H1 (cell line): ENCODE measurements around the gene RHOB. TPM values are rescaled to one million over a fixed set of nuclear protein-coding genes. Genes with fewer than 3 reads are reported as not detected.

ENCODE experiments used
- CTCF ChIA-PET: fragments of 300-600 bp; sonication (Branson Sonifier 250); formaldehyde crosslinking; loops from one replicate; lab custom pipeline; 2021; ENCODE audit not compliant: partially characterized antibody; lab: Charles Lee
- POLR2A ChIA-PET: fragments of 300-600 bp; sonication (Branson Sonifier 250); formaldehyde crosslinking; loops from one replicate; lab custom pipeline; 2021; ENCODE audit warnings: inconsistent platforms; ENCODE audit not compliant: partially characterized antibody; lab: Charles Lee
- DNase-seq, 2 experiments: peaks; one replicate each; pipeline versions ENCODE4 v3.0.0 to v3.0.0-alpha.2; 2010 to 2022; ENCODE audit warnings: low spot score in 2 of 2, low read depth in 1 of 2, mixed read lengths in 1 of 2
- FAIRE-seq: peaks from 2 replicates; lab custom pipeline; 2011; peaks lifted over from hg19 to GRCh38; lab: Jason Lieb, UNC
- H2AFZ ChIP-seq: 2 replicates; pipeline ENCODE4 v1.8.1; 2012; ENCODE audit warnings: low read length, inconsistent platforms
- H2AK5ac ChIP-seq: 2 replicates; pipeline ENCODE4 v1.6.1; 2013; ENCODE audit warnings: low read depth, low read length
- H2BK120ac ChIP-seq: replicated peaks from 2 replicates; pipeline ENCODE3; 2013; ENCODE audit warnings: low read depth, low read length, inconsistent platforms
- H2BK12ac ChIP-seq: 2 replicates; pipeline ENCODE4 v1.6.1; 2013; ENCODE audit warnings: low read depth, low read length
- H2BK15ac ChIP-seq: 2 replicates; pipeline ENCODE4 v1.6.1; 2013; ENCODE audit warnings: low read length
- H2BK20ac ChIP-seq: 2 replicates; pipeline ENCODE4 v1.6.1; 2013; ENCODE audit warnings: low read length
- H2BK5ac ChIP-seq: 2 replicates; pipeline ENCODE4 v1.6.1; 2013; ENCODE audit warnings: low read depth, low read length
- H3K14ac ChIP-seq: 2 replicates; pipeline ENCODE4 v1.6.1; 2013; ENCODE audit warnings: inconsistent platforms; ENCODE audit not compliant: insufficient read length
- H3K18ac ChIP-seq: 2 replicates; pipeline ENCODE4 v1.6.1; 2013; ENCODE audit warnings: low read length; ENCODE audit errors: extremely low read depth
- H3K23ac ChIP-seq: 2 replicates; pipeline ENCODE4 v1.6.1; 2013; ENCODE audit warnings: inconsistent platforms; ENCODE audit not compliant: insufficient read length
- H3K23me2 ChIP-seq: 2 replicates; pipeline ENCODE4 v1.6.1; 2013; ENCODE audit warnings: low read depth, low read length
- H3K27ac ChIP-seq: 2 replicates; pipeline ENCODE4 v1.6.1; 2011; ENCODE audit warnings: low read depth, low read length, inconsistent platforms
- H3K27me3 ChIP-seq, 4 experiments: replicated peaks in 1 of 4; 1 replicate in 1 of 4; 2 replicates in 3 of 4; pipeline versions ENCODE4 v1.6.1 to v1.8.1; 2011 to 2013; ENCODE audit warnings: low read length in 3 of 4, mild to moderate bottlenecking in 3 of 4, inconsistent platforms in 2 of 4, mixed read lengths in 2 of 4, moderate library complexity in 1 of 4; ENCODE audit not compliant: control insufficient read depth in 3 of 4, insufficient read depth in 3 of 4; ENCODE audit errors: extremely low read depth in 1 of 4
- H3K36me3 ChIP-seq, 4 experiments: 2 replicates each; pipeline versions ENCODE4 v1.6.1 to v1.8.1; 2011 to 2013; ENCODE audit warnings: mild to moderate bottlenecking in 4 of 4, low read length in 3 of 4, moderate library complexity in 2 of 4, control low read depth in 1 of 4, inconsistent platforms in 1 of 4; ENCODE audit not compliant: insufficient read depth in 4 of 4, control insufficient read depth in 2 of 4
- H3K4ac ChIP-seq: replicated peaks from 2 replicates; pipeline ENCODE3; 2013; ENCODE audit warnings: low read length, low read depth, mixed read lengths, inconsistent platforms; ENCODE audit not compliant: insufficient read length
- H3K4me1 ChIP-seq, 4 experiments: replicated peaks in 1 of 4; 1 replicate in 1 of 4; 2 replicates in 3 of 4; pipeline versions ENCODE4 v1.6.1 to v1.8.1; 2011 to 2013; ENCODE audit warnings: low read length in 3 of 4, inconsistent platforms in 2 of 4, mixed read lengths in 1 of 4; ENCODE audit not compliant: insufficient read depth in 4 of 4, control insufficient read depth in 3 of 4
- H3K4me2 ChIP-seq, 2 experiments: 2 replicates each; pipeline versions ENCODE4 v1.6.1 to v1.8.1; 2011 to 2013; ENCODE audit warnings: low read depth in 2 of 2, low read length in 2 of 2, control low read depth in 1 of 2, inconsistent platforms in 1 of 2, mild to moderate bottlenecking in 1 of 2; ENCODE audit not compliant: insufficient read depth in 1 of 2
- H3K4me3 ChIP-seq, 4 experiments: fragments of 200-600, 300-600 bp in 1 of 4; sonication (generic), shearing (Covaris generic), sonication (Bioruptor Twin) in 1 of 4; 2 replicates each; pipeline versions ENCODE4 v1.5.1 to v1.8.1; 2011 to 2016; ENCODE audit warnings: low read length in 4 of 4, low read depth in 3 of 4, control low read depth in 2 of 4, inconsistent platforms in 2 of 4, mild to moderate bottlenecking in 2 of 4, mixed read lengths in 1 of 4, moderate library complexity in 1 of 4; ENCODE audit not compliant: insufficient read depth in 2 of 4; ENCODE audit errors: extremely low read depth in 1 of 4
- H3K56ac ChIP-seq: replicated peaks from 2 replicates; pipeline ENCODE3; 2013; ENCODE audit warnings: low read depth, mild to moderate bottlenecking, mixed read lengths, low read length, inconsistent platforms; ENCODE audit not compliant: insufficient read length
- H3K79me1 ChIP-seq: 2 replicates; pipeline ENCODE4 v1.6.1; 2013; ENCODE audit warnings: low read depth, low read length, control low read depth
- H3K79me2 ChIP-seq, 2 experiments: 2 replicates each; pipeline versions ENCODE4 v1.6.1 to v1.8.1; 2012 to 2013; ENCODE audit warnings: low read length in 2 of 2, mild to moderate bottlenecking in 2 of 2, inconsistent platforms in 1 of 2; ENCODE audit not compliant: insufficient read depth in 2 of 2, control insufficient read depth in 1 of 2
- H3K9ac ChIP-seq, 4 experiments: replicated peaks in 1 of 4; 1 replicate in 1 of 4; 2 replicates in 3 of 4; pipeline versions ENCODE4 v1.6.1 to v1.8.1; 2011 to 2013; ENCODE audit warnings: low read depth in 3 of 4, low read length in 3 of 4, control low read depth in 2 of 4, mild to moderate bottlenecking in 2 of 4, moderate library complexity in 2 of 4, inconsistent platforms in 1 of 4; ENCODE audit errors: extremely low read depth in 1 of 4
- H3K9me3 ChIP-seq, 2 experiments: 2 replicates each; pipeline versions ENCODE4 v1.6.1 to v1.8.1; 2012 to 2013; ENCODE audit warnings: mild to moderate bottlenecking in 2 of 2, moderate library complexity in 2 of 2, control low read depth in 1 of 2, inconsistent platforms in 1 of 2, low read depth in 1 of 2, low read length in 1 of 2, mixed read lengths in 1 of 2; ENCODE audit not compliant: insufficient read depth in 2 of 2
- H4K20me1 ChIP-seq, 2 experiments: replicated peaks in 1 of 2; 2 replicates each; pipeline versions ENCODE3 to v1.8.1; 2011 to 2013; ENCODE audit warnings: inconsistent platforms in 2 of 2, low read length in 2 of 2, mild to moderate bottlenecking in 1 of 2; ENCODE audit not compliant: insufficient read depth in 2 of 2, control insufficient read depth in 1 of 2
- H4K5ac ChIP-seq: 2 replicates; pipeline ENCODE4 v1.6.1; 2013; ENCODE audit warnings: low read length, low read depth, mixed read lengths, inconsistent platforms; ENCODE audit not compliant: insufficient read length
- H4K8ac ChIP-seq: 2 replicates; pipeline ENCODE4 v1.8.0; 2013; ENCODE audit warnings: mild to moderate bottlenecking, moderate library complexity, low read length, inconsistent platforms; ENCODE audit not compliant: insufficient read depth; ENCODE audit errors: extremely low read depth
- H4K91ac ChIP-seq: replicated peaks from 2 replicates; pipeline ENCODE3; 2013; ENCODE audit warnings: low read length, mixed read lengths, inconsistent platforms; ENCODE audit not compliant: insufficient read length
- EZH2 ChIP-seq: fragments of 200-600 bp; sonication (generic); IDR thresholded peaks from 2 replicates; pipeline ENCODE4 v1.7.1; 2012; ENCODE audit warnings: low read depth, mild to moderate bottlenecking, moderate library complexity, low read length, inconsistent platforms; ENCODE audit not compliant: severe bottlenecking
- WGBS, 2 experiments: shearing (Covaris generic) in 1 of 2; methylation state at CpG; one replicate each; pipeline versions ENCODE4 v1.1.6 to v1.1.7; 2013 to 2015; ENCODE audit warnings: low lambda C conversion rate in 2 of 2, mixed read lengths in 2 of 2, inconsistent platforms in 1 of 2, low coverage in 1 of 2, missing lambda C conversion rate in 1 of 2; ENCODE audit not compliant: insufficient replicate concordance in 2 of 2, insufficient coverage in 1 of 2, insufficient read length in 1 of 2; ENCODE audit errors: extremely low coverage in 1 of 2, missing lambda C conversion rate in 1 of 2; 5-methylcytosine and 5-hydroxymethylcytosine counted together
- polyA plus RNA-seq, 7 experiments: library from polyadenylated mRNA; depleted of rRNA in 3 of 7; stranded (reverse) in 5 of 7; unstranded in 2 of 7; fragments of >200 nt in 5 of 7; fragments of 200-250 nt in 2 of 7; gene quantifications; 1 replicate in 5 of 7; 2 replicates in 1 of 7; 4 replicates in 1 of 7; pipeline versions ENCODE4 v1.2.1 to v1.2.3, GENCODE V29; 2011 to 2013; ENCODE audit warnings: missing spikeins in 2 of 7, mixed read lengths in 2 of 7
- total RNA-seq: library from RNA; stranded (reverse); fragmentation: NEBNext Ultra II Directional; extraction: Animal tissue kit (Norgen Biotek cat#: 25700); gene quantifications from 2 replicates; pipeline ENCODE4 v1.2.1, GENCODE V29; 2021

Gene RHOB
- total and polyA plus RNA-seq, 2 of the 8 experiments (the other 6 are each of a cell fraction or from before 2014, with no cell fraction given) = 9.3 to 9.5 TPM

DNA sequence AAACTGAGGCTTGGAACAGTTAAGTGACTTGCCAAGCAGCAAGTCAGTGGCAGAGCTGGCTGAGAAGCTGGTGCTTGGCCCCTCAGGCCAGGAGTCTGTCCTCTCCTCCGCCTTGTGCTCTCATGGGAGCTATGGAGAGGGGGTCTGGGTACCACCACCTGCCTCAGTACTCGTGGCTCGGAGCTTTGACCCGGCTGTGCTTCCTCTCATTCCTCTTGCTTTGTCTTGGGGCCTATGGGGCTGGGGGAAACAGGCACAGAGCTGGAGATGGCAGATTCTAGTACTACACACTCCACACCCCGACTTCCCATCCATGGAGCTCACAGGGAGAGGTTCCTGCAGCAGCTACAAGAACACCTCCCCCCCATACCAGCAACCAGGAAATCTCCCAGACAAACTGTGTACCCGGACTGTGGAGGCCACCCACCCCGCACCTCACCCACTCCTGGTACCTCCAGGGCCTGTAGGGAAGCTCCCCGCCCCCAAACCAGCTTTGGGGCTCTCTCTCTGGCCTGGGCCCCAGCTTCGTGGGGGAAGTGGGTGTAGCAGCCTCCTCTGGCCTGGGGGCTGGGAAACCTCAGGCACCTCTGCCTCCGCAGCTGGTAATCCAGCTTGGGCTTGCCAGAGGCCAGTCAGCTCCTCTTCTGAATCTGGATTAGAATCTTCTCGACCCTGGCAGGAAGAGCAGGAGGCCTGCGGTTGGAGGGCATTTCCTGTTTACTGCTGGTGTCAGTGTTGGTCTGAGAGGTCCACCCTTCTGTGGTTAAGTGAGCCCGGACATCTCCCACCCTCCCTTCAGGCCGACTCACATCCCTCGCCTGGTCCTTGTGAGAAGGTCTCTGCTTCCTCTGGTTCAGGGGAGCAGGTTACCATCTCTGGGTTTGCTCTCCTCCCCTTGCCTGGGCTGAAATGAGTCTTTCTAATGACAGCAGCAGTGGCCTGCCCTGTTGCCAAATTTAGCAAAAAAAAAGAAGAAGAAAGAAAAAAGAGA, 22.3 kb upstream of the RHOB start:
- Histone ChIP-seq H2AFZ (no peak overlapping the region), H3K23ac (no peak overlapping the region), H4K8ac (no peak overlapping the region; the same call in 1 of the 2 replicates), H4K20me1 (no peaks in the 10 kb centered on the region), H3K18ac (no peak overlapping the region), H3K4me1 (no peaks in the 10 kb centered on the region; a peak in 1 of 7 replicates), H3K23me2 (no peaks in the 10 kb centered on the region), H3K9me3 (no peaks in the 10 kb centered on the region), H2BK12ac (no peak overlapping the region), H4K5ac (no peak overlapping the region), H2BK15ac (no peak overlapping the region), H3K27me3 (no peaks in the 10 kb centered on the region), H3K9ac (no peak overlapping the region), H2BK20ac (no peak overlapping the region), H3K4ac (no peak overlapping the region), H2BK120ac (no peak overlapping the region), H3K79me2 (no peaks in the 10 kb centered on the region), H4K91ac (no peak overlapping the region), H2AK5ac (no peak overlapping the region), H3K36me3 (no peaks in the 10 kb centered on the region), H3K79me1 (no peaks in the 10 kb centered on the region)
- no peak for FAIRE-seq
- CTCF ChIA-PET = interaction anchor here (0.9 to 25.0 kb wide), 24 partner anchors 12 to 284 kb away, joined by 3 to 404 read pairs (median 3); partner anchors contain the start of genes HS1BP3 and RHOB
- no peak for DNase-seq
- POLR2A ChIA-PET = interaction anchor here (1.3 to 3.0 kb wide), 2 partner anchors 9 to 23 kb away, joined by 3 to 12 read pairs; partner anchors contain the start of gene RHOB
- no peak for TF ChIP-seq EZH2
- TF ChIP-seq, all 59 proteins: peak for 0
- WGBS, 2 experiments = 82% methylated on average over 15 of the region's 15 CpGs; no CpG with 5 or more reads in 1 of the 2 experiments
- Histone ChIP-seq H3K14ac (no peak overlapping the region), H2BK5ac (no peak overlapping the region), H3K27ac (no peak overlapping the region; the same call in 1 of the 2 replicates), H3K4me2 (no peak overlapping the region), H3K56ac (no peak overlapping the region), H3K4me3 (no peak overlapping the region)
